ENCODE measurements around the gene KRTAP15-1.

DNA sequence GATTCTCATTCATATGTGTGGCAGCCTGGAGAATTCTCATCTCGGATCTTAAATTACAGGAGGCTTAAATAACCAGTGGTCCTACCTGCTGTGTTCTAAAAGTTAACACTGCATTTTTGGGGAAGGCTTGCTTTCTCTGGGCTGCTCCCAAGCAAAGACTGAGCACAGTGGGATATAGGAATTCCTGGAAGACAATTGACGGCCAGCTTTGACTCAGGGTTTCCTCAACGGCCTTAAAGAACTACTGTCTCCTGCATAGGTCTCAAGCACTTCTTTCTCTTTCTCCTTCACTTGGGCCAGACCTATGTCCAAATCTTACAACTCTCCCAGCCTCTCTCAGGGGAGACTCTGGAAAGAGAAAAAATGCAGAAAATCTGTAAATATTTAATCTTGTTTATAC is 13.3 kb upstream of the KRTAP15-1 start:
- TF ChIP-seq TP53 (CRISPR knock-in tag; IDR thresholded peaks at IDR 0.05) (no peak), POLR2A (IDR thresholded peaks at IDR 0.05; ENCODE audit: low read length) (no peak), BHLHE40 (IDR thresholded peaks at IDR 0.05; ENCODE audit: low read depth, low read length) (no peak)
- TF ChIP-seq, protein P1, sequence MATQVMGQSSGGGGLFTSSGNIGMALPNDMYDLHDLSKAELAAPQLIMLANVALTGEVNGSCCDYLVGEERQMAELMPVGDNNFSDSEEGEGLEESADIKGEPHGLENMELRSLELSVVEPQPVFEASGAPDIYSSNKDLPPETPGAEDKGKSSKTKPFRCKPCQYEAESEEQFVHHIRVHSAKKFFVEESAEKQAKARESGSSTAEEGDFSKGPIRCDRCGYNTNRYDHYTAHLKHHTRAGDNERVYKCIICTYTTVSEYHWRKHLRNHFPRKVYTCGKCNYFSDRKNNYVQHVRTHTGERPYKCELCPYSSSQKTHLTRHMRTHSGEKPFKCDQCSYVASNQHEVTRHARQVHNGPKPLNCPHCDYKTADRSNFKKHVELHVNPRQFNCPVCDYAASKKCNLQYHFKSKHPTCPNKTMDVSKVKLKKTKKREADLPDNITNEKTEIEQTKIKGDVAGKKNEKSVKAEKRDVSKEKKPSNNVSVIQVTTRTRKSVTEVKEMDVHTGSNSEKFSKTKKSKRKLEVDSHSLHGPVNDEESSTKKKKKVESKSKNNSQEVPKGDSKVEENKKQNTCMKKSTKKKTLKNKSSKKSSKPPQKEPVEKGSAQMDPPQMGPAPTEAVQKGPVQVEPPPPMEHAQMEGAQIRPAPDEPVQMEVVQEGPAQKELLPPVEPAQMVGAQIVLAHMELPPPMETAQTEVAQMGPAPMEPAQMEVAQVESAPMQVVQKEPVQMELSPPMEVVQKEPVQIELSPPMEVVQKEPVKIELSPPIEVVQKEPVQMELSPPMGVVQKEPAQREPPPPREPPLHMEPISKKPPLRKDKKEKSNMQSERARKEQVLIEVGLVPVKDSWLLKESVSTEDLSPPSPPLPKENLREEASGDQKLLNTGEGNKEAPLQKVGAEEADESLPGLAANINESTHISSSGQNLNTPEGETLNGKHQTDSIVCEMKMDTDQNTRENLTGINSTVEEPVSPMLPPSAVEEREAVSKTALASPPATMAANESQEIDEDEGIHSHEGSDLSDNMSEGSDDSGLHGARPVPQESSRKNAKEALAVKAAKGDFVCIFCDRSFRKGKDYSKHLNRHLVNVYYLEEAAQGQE (IDR thresholded peaks at IDR 0.05): no peak

Measured in A549 (cell line).